HEK293 (cell line): ENCODE results near the gene SH3BP5.

Source experiments
- CTCF ChIA-PET: fragments of 350-600 bp; formaldehyde crosslinking; extraction: SDS; loops from one replicate; lab custom pipeline; 2021; ENCODE audit warnings: antibody characterized with exemption; lab: Yijun Ruan, JAX
- POLR2A ChIA-PET: fragments of 300-600 bp; formaldehyde crosslinking; extraction: SDS; loops from one replicate; lab custom pipeline; 2020; ENCODE audit warnings: antibody characterized with exemption, inconsistent platforms; lab: Yijun Ruan, JAX
- H3K27ac ChIP-seq: fragments of 200-500 bp; sonication (Bioruptor generic); 2 replicates; pipeline ENCODE4 v1.5.1; 2014; ENCODE audit warnings: low read depth, low read length, control low read depth, inconsistent platforms; ENCODE audit errors: extremely low read depth
- H3K36me3 ChIP-seq, 2 experiments: fragments of 200-500 bp in 1 of 2; sonication (Bioruptor generic) in 1 of 2; 1 replicate in 1 of 2; 2 replicates in 1 of 2; pipeline ENCODE4 v1.5.1; 2014 to 2017; ENCODE audit warnings: inconsistent platforms in 2 of 2, low read length in 2 of 2; ENCODE audit not compliant: control insufficient read depth in 2 of 2, insufficient read depth in 1 of 2
- H3K4me1 ChIP-seq: fragments of 200-500 bp; sonication (Bioruptor generic); 2 replicates; pipeline ENCODE4 v1.5.1; 2014; ENCODE audit warnings: mild to moderate bottlenecking, low read length, inconsistent platforms; ENCODE audit not compliant: control insufficient read depth, insufficient read depth
- H3K4me3 ChIP-seq: 2 replicates; pipeline ENCODE4 v1.5.1; 2011; ENCODE audit warnings: low read depth, mild to moderate bottlenecking, control low read depth, low read length, moderate library complexity
- H3K9me3 ChIP-seq: fragments of 200-500 bp; sonication (Bioruptor generic); 2 replicates; pipeline ENCODE4 v1.5.1; 2014; ENCODE audit warnings: low read depth, low read length, inconsistent platforms; ENCODE audit not compliant: control insufficient read depth, insufficient read depth
- CTCF ChIP-seq: fragments of 450-650 bp; formaldehyde crosslinking; IDR thresholded peaks from 2 replicates; pipeline ENCODE4 v1.5.1; 2016; ENCODE audit warnings: missing biosample characterization, missing genetic modification characterization
- FEZF1 ChIP-seq: fragments of 450-650 bp; formaldehyde crosslinking; IDR thresholded peaks from 2 replicates; pipeline ENCODE4 v1.5.1; 2016; ENCODE audit warnings: missing biosample characterization, missing genetic modification characterization
- GFI1B ChIP-seq: fragments of 450-650 bp; formaldehyde crosslinking; IDR thresholded peaks from 2 replicates; pipeline ENCODE4 v1.5.1; 2016; ENCODE audit warnings: missing biosample characterization, missing genetic modification characterization
- INSM2 ChIP-seq: fragments of 450-650 bp; formaldehyde crosslinking; IDR thresholded peaks from 2 replicates; pipeline ENCODE4 v1.5.1; 2016; ENCODE audit warnings: missing biosample characterization, missing genetic modification characterization
- KLF10 ChIP-seq: fragments of 450-650 bp; IDR thresholded peaks from 2 replicates; pipeline ENCODE4 v1.5.1; 2018; ENCODE audit warnings: missing biosample characterization, mild to moderate bottlenecking, missing genetic modification characterization
- MEIS1 ChIP-seq: sonication (generic); formaldehyde crosslinking; IDR thresholded peaks from 2 replicates; pipeline ENCODE4 v1.8.1; 2022; ENCODE audit warnings: missing genetic modification reagents, mild to moderate bottlenecking, borderline replicate concordance
- PRDM6 ChIP-seq: fragments of 450-650 bp; formaldehyde crosslinking; IDR thresholded peaks from 2 replicates; pipeline ENCODE4 v1.5.1; 2017; ENCODE audit warnings: missing biosample characterization, missing genetic modification characterization
- RBAK ChIP-seq: fragments of 450-650 bp; formaldehyde crosslinking; IDR thresholded peaks from 2 replicates; pipeline ENCODE4 v1.5.1; 2016; ENCODE audit warnings: missing biosample characterization, missing genetic modification characterization
- SALL2 ChIP-seq: fragments of 450-650 bp; formaldehyde crosslinking; IDR thresholded peaks from 2 replicates; pipeline ENCODE4 v1.5.0; 2017; ENCODE audit warnings: missing biosample characterization, mild to moderate bottlenecking, missing genetic modification characterization, borderline replicate concordance
- SCRT2 ChIP-seq: fragments of 450-650 bp; formaldehyde crosslinking; IDR thresholded peaks from 2 replicates; pipeline ENCODE4 v1.5.1; 2016; ENCODE audit warnings: missing biosample characterization, missing genetic modification characterization
- ZBTB48 ChIP-seq: fragments of 450-650 bp; formaldehyde crosslinking; IDR thresholded peaks from 2 replicates; pipeline ENCODE4 v1.5.1; 2016; ENCODE audit warnings: missing biosample characterization, missing genetic modification characterization
- ZFP3 ChIP-seq: fragments of 450-650 bp; formaldehyde crosslinking; IDR thresholded peaks from 2 replicates; pipeline ENCODE4 v1.5.1; 2016; ENCODE audit warnings: low read depth, missing biosample characterization, missing genetic modification characterization
- ZNF121 ChIP-seq: fragments of 450-650 bp; formaldehyde crosslinking; IDR thresholded peaks from 2 replicates; pipeline ENCODE4 v1.5.1; 2016; ENCODE audit warnings: missing biosample characterization, missing genetic modification characterization
- ZNF138 ChIP-seq: fragments of 450-650 bp; formaldehyde crosslinking; IDR thresholded peaks from 2 replicates; pipeline ENCODE4 v1.5.1; 2016; ENCODE audit warnings: missing biosample characterization, missing genetic modification characterization, borderline replicate concordance
- ZNF2 ChIP-seq: fragments of 450-650 bp; formaldehyde crosslinking; IDR thresholded peaks from 2 replicates; pipeline ENCODE4 v1.5.1; 2016; ENCODE audit warnings: missing biosample characterization, missing genetic modification characterization
- ZNF202 ChIP-seq: fragments of 450-650 bp; formaldehyde crosslinking; IDR thresholded peaks from 2 replicates; pipeline ENCODE4 v1.5.1; 2016; ENCODE audit warnings: missing biosample characterization, missing genetic modification characterization, borderline replicate concordance
- ZNF280C ChIP-seq: fragments of 450-650 bp; formaldehyde crosslinking; IDR thresholded peaks from 2 replicates; pipeline ENCODE4 v1.5.1; 2016; ENCODE audit warnings: missing biosample characterization, missing genetic modification characterization
- ZNF341 ChIP-seq: fragments of 450-650 bp; formaldehyde crosslinking; IDR thresholded peaks from 2 replicates; pipeline ENCODE4; 2016; ENCODE audit warnings: low read depth, missing biosample characterization, missing genetic modification characterization
- ZNF366 ChIP-seq: fragments of 450-650 bp; formaldehyde crosslinking; conservative IDR thresholded peaks from 2 replicates; pipeline ENCODE4 v1.5.1; 2016; ENCODE audit warnings: missing biosample characterization, missing genetic modification characterization
- ZNF404 ChIP-seq: fragments of 450-650 bp; formaldehyde crosslinking; IDR thresholded peaks from 2 replicates; pipeline ENCODE4 v1.5.1; 2017; ENCODE audit warnings: missing biosample characterization, missing genetic modification characterization
- ZNF473 ChIP-seq: fragments of 450-650 bp; formaldehyde crosslinking; IDR thresholded peaks from 2 replicates; pipeline ENCODE4 v1.5.1; 2017; ENCODE audit warnings: missing biosample characterization, missing genetic modification characterization
- ZNF488 ChIP-seq: fragments of 450-650 bp; formaldehyde crosslinking; IDR thresholded peaks from 2 replicates; pipeline ENCODE4 v1.5.1; 2016; ENCODE audit warnings: missing biosample characterization, missing genetic modification characterization
- ZNF513 ChIP-seq: fragments of 450-650 bp; IDR thresholded peaks from 2 replicates; pipeline ENCODE4 v1.5.1; 2018; ENCODE audit warnings: missing biosample characterization, missing genetic modification characterization
- ZNF623 ChIP-seq: fragments of 450-650 bp; formaldehyde crosslinking; IDR thresholded peaks from 2 replicates; pipeline ENCODE4 v1.5.1; 2016; ENCODE audit warnings: missing biosample characterization, missing genetic modification characterization
- ZNF624 ChIP-seq: fragments of 450-650 bp; formaldehyde crosslinking; IDR thresholded peaks from 2 replicates; pipeline ENCODE4 v1.5.1; 2017; ENCODE audit warnings: missing biosample characterization, missing genetic modification characterization
- ZNF654 ChIP-seq: fragments of 450-650 bp; formaldehyde crosslinking; IDR thresholded peaks from 2 replicates; pipeline ENCODE4 v1.5.1; 2016; ENCODE audit warnings: low read depth, missing biosample characterization, missing genetic modification characterization
- ZNF701 ChIP-seq: fragments of 450-650 bp; formaldehyde crosslinking; IDR thresholded peaks from 2 replicates; pipeline ENCODE4 v1.5.1; 2016; ENCODE audit warnings: missing biosample characterization, missing genetic modification characterization
- ZSCAN30 ChIP-seq: fragments of 450-650 bp; IDR thresholded peaks from 2 replicates; pipeline ENCODE4 v1.5.1; 2018; ENCODE audit warnings: missing biosample characterization, mild to moderate bottlenecking, missing genetic modification characterization, moderate library complexity

SH3BP5 gene

GRCh38 chr3:15223685-15224572, 108.5 kb downstream of the SH3BP5 start:
- Histone ChIP-seq H3K36me3 (peaks cover 69 to 77% of the 10 kb centered on the region in 2 experiments), H3K27ac (no peak overlapping the region), H3K9me3 (no peaks in the 10 kb centered on the region), H3K4me3 (no peak overlapping the region), H3K4me1 (no peaks in the 10 kb centered on the region)
- ChIA-PET CTCF (interaction anchor here (0.6 to 0.8 kb wide), 3 partner anchors 11 to 288 kb away, joined by 3 to 4 read pairs (median 3); partner anchors contain the start of gene CAPN7), POLR2A (interaction anchor here (0.6 kb wide), 1 partner anchor 72 kb away, joined by 3 read pairs; no protein-coding TSS in a partner anchor)
- TF ChIP-seq ZNF202 (tag by site-specific recombination) (no peak), ZFP3 (tag by site-specific recombination) (no peak), SALL2 (tag by site-specific recombination) (no peak), ZNF366 (tag by site-specific recombination) (0 out of 2 replicates have a peak, but pooled peaks have one; percentile 36), KLF10 (no peak; the same call in 1 of the 2 replicates), ZNF624 (tag by site-specific recombination) (no peak), ZNF404 (tag by site-specific recombination) (no peak), PRDM6 (tag by site-specific recombination) (peak; percentile 89), INSM2 (tag by site-specific recombination) (peak; percentile 89), ZBTB48 (tag by site-specific recombination) (no peak), ZSCAN30 (tag by site-specific recombination) (no peak), ZNF121 (tag by site-specific recombination) (no peak), ZNF654 (no peak), FEZF1 (tag by site-specific recombination) (0 out of 2 replicates have a peak, but pooled peaks have one; percentile 6), ZNF280C (no peak), GFI1B (peak; percentile 89), ZNF341 (tag by site-specific recombination) (no peak), ZNF701 (tag by site-specific recombination) (no peak), ZNF138 (tag by site-specific recombination) (no peak), MEIS1 (CRISPR knock-in tag) (no peak), RBAK (no peak), ZNF623 (tag by site-specific recombination) (no peak), ZNF2 (tag by site-specific recombination) (no peak), ZNF488 (tag by site-specific recombination) (no peak), SCRT2 (tag by site-specific recombination) (peak; percentile 42), ZNF473 (tag by site-specific recombination) (no peak), ZNF513 (tag by site-specific recombination) (no peak), CTCF (no peak)
